H1 (cell line): ENCODE measurements around the gene HIGD1B.

Experiments
- CBX5 ChIP-seq: fragments of 300-800, 300-1000 bp; sonication (generic); IDR thresholded peaks from 2 replicates; pipeline ENCODE4 v1.7.1; 2016; ENCODE audit warnings: antibody characterized with exemption, low read length, low read depth
- CEBPB ChIP-seq: IDR thresholded peaks from 2 replicates; pipeline ENCODE4 v1.6.1; 2012; ENCODE audit warnings: low read depth, low read length
- EP300 ChIP-seq, 2 experiments: IDR thresholded peaks; 1 replicate in 1 of 2; 2 replicates in 1 of 2; pipeline ENCODE4 v1.6.1; 2011 to 2012; ENCODE audit warnings: low read depth in 2 of 2, low read length in 2 of 2, mild to moderate bottlenecking in 2 of 2, borderline replicate concordance in 1 of 2, inconsistent platforms in 1 of 2, moderate library complexity in 1 of 2
- JUND ChIP-seq: IDR thresholded peaks from 2 replicates; pipeline ENCODE4 v1.6.1; 2011; ENCODE audit warnings: mild to moderate bottlenecking, improper control_type of control experiment, low read length
- RAD21 ChIP-seq, 2 experiments: IDR thresholded peaks in 1 of 2; conservative IDR thresholded peaks in 1 of 2; 2 replicates each; pipeline ENCODE4 v1.6.1; 2011; ENCODE audit warnings: low read depth in 2 of 2, low read length in 2 of 2, improper control_type of control experiment in 1 of 2, inconsistent platforms in 1 of 2, mild to moderate bottlenecking in 1 of 2, moderate library complexity in 1 of 2
- RFX5 ChIP-seq: IDR thresholded peaks from 2 replicates; pipeline ENCODE4 v1.6.1; 2011; ENCODE audit warnings: low read depth, low read length, improper control_type of control experiment, borderline replicate concordance
- TEAD4 ChIP-seq: IDR thresholded peaks from 2 replicates; pipeline ENCODE4 v1.6.1; 2012; ENCODE audit warnings: low read depth, low read length, inconsistent platforms, mixed read lengths
- TF ChIP-seq, protein P1 (sequence below), 3 experiments: IDR thresholded peaks; 1 replicate in 2 of 3; 2 replicates in 1 of 3; pipeline versions ENCODE4 v1.5.1 to v1.6.1; 2011; ENCODE audit warnings: low read length in 3 of 3, mild to moderate bottlenecking in 3 of 3, inconsistent platforms in 2 of 3, low read depth in 1 of 3, moderate library complexity in 1 of 3; ENCODE audit not compliant: insufficient read depth in 1 of 3; ENCODE audit errors: control extremely low read depth in 1 of 3

- no peak for TF ChIP-seq JUND
- TF ChIP-seq RFX5, result no peak
- TF ChIP-seq, protein P1, sequence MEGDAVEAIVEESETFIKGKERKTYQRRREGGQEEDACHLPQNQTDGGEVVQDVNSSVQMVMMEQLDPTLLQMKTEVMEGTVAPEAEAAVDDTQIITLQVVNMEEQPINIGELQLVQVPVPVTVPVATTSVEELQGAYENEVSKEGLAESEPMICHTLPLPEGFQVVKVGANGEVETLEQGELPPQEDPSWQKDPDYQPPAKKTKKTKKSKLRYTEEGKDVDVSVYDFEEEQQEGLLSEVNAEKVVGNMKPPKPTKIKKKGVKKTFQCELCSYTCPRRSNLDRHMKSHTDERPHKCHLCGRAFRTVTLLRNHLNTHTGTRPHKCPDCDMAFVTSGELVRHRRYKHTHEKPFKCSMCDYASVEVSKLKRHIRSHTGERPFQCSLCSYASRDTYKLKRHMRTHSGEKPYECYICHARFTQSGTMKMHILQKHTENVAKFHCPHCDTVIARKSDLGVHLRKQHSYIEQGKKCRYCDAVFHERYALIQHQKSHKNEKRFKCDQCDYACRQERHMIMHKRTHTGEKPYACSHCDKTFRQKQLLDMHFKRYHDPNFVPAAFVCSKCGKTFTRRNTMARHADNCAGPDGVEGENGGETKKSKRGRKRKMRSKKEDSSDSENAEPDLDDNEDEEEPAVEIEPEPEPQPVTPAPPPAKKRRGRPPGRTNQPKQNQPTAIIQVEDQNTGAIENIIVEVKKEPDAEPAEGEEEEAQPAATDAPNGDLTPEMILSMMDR (IDR thresholded peaks at IDR 0.05; ENCODE audit: control extremely low read depth in 1 of 3, insufficient read depth in 1 of 3, low read depth in 1 of 3, low read length in 3 of 3), result no peak
- no peak for TF ChIP-seq CBX5
- no peak for TF ChIP-seq CEBPB
- no peak for TF ChIP-seq EP300 (IDR thresholded peaks at IDR 0.05; ENCODE audit: borderline replicate concordance in 1 of 2, low read depth in 2 of 2, low read length in 2 of 2)
- no peak for TF ChIP-seq TEAD4
- TF ChIP-seq RAD21 (IDR thresholded peaks at IDR 0.05 in 1 of 2, conservative IDR thresholded peaks at IDR 0.05 in 1 of 2; ENCODE audit: low read depth in 2 of 2, low read length in 2 of 2), result no peak
These were observed 33.5 kb downstream of the HIGD1B start for GRCh38 chr17:44881145-44881544.
